Stimulated activated CD4-positive, alpha-beta T cell treated with anti-CD3 and anti-CD28 coated beads, Interleukin-12 subunit alpha, Interleukin-12 subunit beta, amount 100 ng/mL, for 24 hours (primary cell): Measurements from ENCODE around the gene GPR146.
"Not testable (repeated sequence)": the region's sequence is repeated elsewhere in the genome, so short reads cannot be mapped to it uniquely, and the experiment has no call there.

Experiments used
- DNase-seq, 2 experiments: peaks; one replicate each; pipeline ENCODE4 v3.0.0-alpha.2; 2020; ENCODE audit warnings: low read depth in 2 of 2

Gene GPR146

GRCh38 chr7:1058311-1058710 lies 14.0 kb downstream of the GPR146 start:
- no peak for DNase-seq

- no peak for DNase-seq
Measured at GRCh38 chr7:1058821-1059199, 14.5 kb downstream of the GPR146 start.

- no peak for DNase-seq
Measured at GRCh38 chr7:1059200-1060091, 15.1 kb downstream of the GPR146 start.

- DNase-seq, result no peak
Measured at GRCh38 chr7:1060315-1061072, 16.1 kb downstream of the GPR146 start.

GRCh38 chr7:1061180-1061579 lies 16.8 kb downstream of the GPR146 start:
- DNase-seq, result no peak

- no peak for DNase-seq
Measured at GRCh38 chr7:1062296-1063294, 18.2 kb downstream of the GPR146 start.

GRCh38 chr7:1063361-1063760 lies 19.0 kb downstream of the GPR146 start:
- DNase-seq, result no peak

- no peak for DNase-seq
Measured at GRCh38 chr7:1064581-1064980, 20.2 kb downstream of the GPR146 start.

- no peak for DNase-seq
Measured at GRCh38 chr7:1065263-1065584, 20.9 kb downstream of the GPR146 start.

GRCh38 chr7:1065585-1066241 lies 21.4 kb downstream of the GPR146 start:
- peak; percentile 52 to 81 for DNase-seq

- DNase-seq, result no peak
Measured at GRCh38 chr7:1066242-1066588, 21.9 kb downstream of the GPR146 start.

GRCh38 chr7:1068013-1068412 lies 23.7 kb downstream of the GPR146 start:
- no peak for DNase-seq

- no peak for DNase-seq
Measured at GRCh38 chr7:1068619-1069018, 24.3 kb downstream of the GPR146 start.

- no peak for DNase-seq
Measured at GRCh38 chr7:1070544-1071011, 26.2 kb downstream of the GPR146 start.

- no peak for DNase-seq
Measured at GRCh38 chr7:1071731-1072254, 27.4 kb downstream of the GPR146 start.

GRCh38 chr7:1073142-1073977 lies 29.0 kb downstream of the GPR146 start:
- DNase-seq, result no peak

- DNase-seq, result not testable (repeated sequence)
Measured at GRCh38 chr7:1074018-1074417, 29.7 kb downstream of the GPR146 start.

- no peak for DNase-seq
Measured at GRCh38 chr7:1074593-1075431, 30.5 kb downstream of the GPR146 start.
